Measurements from ENCODE around the gene CFAP90. TPM values are rescaled to one million over a fixed set of nuclear protein-coding genes. Genes with fewer than 3 reads are reported as not detected.

Gene CFAP90
- total and polyA plus RNA-seq, 7 donors, result 0.04 to 0.81 TPM; not detected in 5

- intact Hi-C loops (cut with DNase I), result no loop called here
- Histone ChIP-seq H3K9me3 (no peaks in the 10 kb centered on the region), H3K4me3 (no peak overlapping the region), H3K27me3 (no peaks in the 10 kb centered on the region), H3K4me1 (peaks cover 0 to 6% (median 0%) of the 10 kb centered on the region in 4 donors), H3K36me3 (no peaks in the 10 kb centered on the region), H3K27ac (no peak overlapping the region)
- DNase-seq, result no peak
- TF ChIP-seq EP300 (IDR thresholded peaks at IDR 0.05) (no peak), POLR2A (IDR thresholded peaks at IDR 0.05) (no peak)
- 78 to 82% methylated on average over 14 of the region's 14 CpGs for WGBS, 2 donors
Observed at GRCh38 chr5:7801891-7802614, 48.9 kb downstream of the CFAP90 start.

- no peak overlapping the region for H3K27ac ChIP-seq
- TF ChIP-seq POLR2AphosphoS5 (IDR thresholded peaks at IDR 0.05) (no peak), EP300 (IDR thresholded peaks at IDR 0.05) (no peak), POLR2A (IDR thresholded peaks at IDR 0.05) (no peak)
- H3K9me3 ChIP-seq, result no peaks in the 10 kb centered on the region
- no peaks in the 10 kb centered on the region for H3K4me1 ChIP-seq
- intact Hi-C loops (cut with DNase I), result no loop called here
- no peak overlapping the region for H3K4me3 ChIP-seq
- DNase-seq, result no peak
- H3K36me3 ChIP-seq, result no peaks in the 10 kb centered on the region
- no peaks in the 10 kb centered on the region for H3K27me3 ChIP-seq
- WGBS, 2 donors, result 53 to 89% methylated on average over 3 of the region's 3 CpGs
Observed at GRCh38 chr5:7795306-7795705, 55.6 kb downstream of the CFAP90 start.

GRCh38 chr5:7794823-7795222 lies 56.1 kb downstream of the CFAP90 start:
- Histone ChIP-seq H3K27me3 (no peaks in the 10 kb centered on the region), H3K9me3 (no peaks in the 10 kb centered on the region), H3K36me3 (no peaks in the 10 kb centered on the region), H3K4me1 (no peaks in the 10 kb centered on the region), H3K27ac (no peak overlapping the region), H3K4me3 (no peak overlapping the region)
- TF ChIP-seq POLR2AphosphoS5 (IDR thresholded peaks at IDR 0.05), result no peak
- intact Hi-C loops (cut with DNase I), result no loop called here
- WGBS, 2 donors, result 36 to 61% methylated on average over 1 of the region's 1 CpG
- no peak for DNase-seq

- TF ChIP-seq POLR2A (IDR thresholded peaks at IDR 0.05), result no peak
- TF ChIP-seq EP300 (IDR thresholded peaks at IDR 0.05), result no peak
- no peak for TF ChIP-seq POLR2AphosphoS5 (IDR thresholded peaks at IDR 0.05)
- TF ChIP-seq CTCF (IDR thresholded peaks at IDR 0.05), result no peak
- WGBS, 2 donors, result 39 to 50% methylated on average over 5 of the region's 5 CpGs
- H3K9me3 ChIP-seq, result no peaks in the 10 kb centered on the region
Observed at GRCh38 chr5:7794311-7794710, 56.6 kb downstream of the CFAP90 start.

GRCh38 chr5:7793895-7794294 lies 57.0 kb downstream of the CFAP90 start:
- TF ChIP-seq POLR2AphosphoS5 (IDR thresholded peaks at IDR 0.05) (no peak), CTCF (IDR thresholded peaks at IDR 0.05) (no peak), POLR2A (IDR thresholded peaks at IDR 0.05) (no peak), EP300 (IDR thresholded peaks at IDR 0.05) (no peak)
- intact Hi-C loops (cut with DNase I), result no loop called here

More at GRCh38 chr5:7794311-7794710, 56.6 kb downstream of the CFAP90 start:
- no peaks in the 10 kb centered on the region for H3K4me1 ChIP-seq
- no peaks in the 10 kb centered on the region for H3K36me3 ChIP-seq
- no peak overlapping the region for H3K27ac ChIP-seq
- no peaks in the 10 kb centered on the region for H3K27me3 ChIP-seq
- no peak for DNase-seq
- no peak overlapping the region for H3K4me3 ChIP-seq
- intact Hi-C loops (cut with DNase I), result no loop called here

GRCh38 chr5:7789567-7789966 lies 61.4 kb downstream of the CFAP90 start:
- no peaks in the 10 kb centered on the region for H3K9me3 ChIP-seq
- no peaks in the 10 kb centered on the region for H3K27me3 ChIP-seq
- 93% methylated on average over 7 of the region's 7 CpGs for WGBS, 2 donors
- H3K27ac ChIP-seq, result no peak overlapping the region
- no peaks in the 10 kb centered on the region for H3K36me3 ChIP-seq
- TF ChIP-seq POLR2AphosphoS5 (IDR thresholded peaks at IDR 0.05), result no peak
- TF ChIP-seq EP300 (IDR thresholded peaks at IDR 0.05), result no peak
- TF ChIP-seq POLR2A (IDR thresholded peaks at IDR 0.05), result no peak
- TF ChIP-seq CTCF (IDR thresholded peaks at IDR 0.05), result no peak
- H3K4me1 ChIP-seq, result no peaks in the 10 kb centered on the region
- no peak overlapping the region for H3K4me3 ChIP-seq
- intact Hi-C loops (cut with DNase I), result no loop called here
- DNase-seq, result no peak

More at GRCh38 chr5:7793895-7794294, 57.0 kb downstream of the CFAP90 start:
- WGBS, 2 donors, result 75 to 81% methylated on average over 5 of the region's 5 CpGs
- DNase-seq, result no peak
- no peak overlapping the region for H3K4me3 ChIP-seq
- H3K27ac ChIP-seq, result no peak overlapping the region
- no peaks in the 10 kb centered on the region for H3K4me1 ChIP-seq
- no peaks in the 10 kb centered on the region for H3K27me3 ChIP-seq
- H3K36me3 ChIP-seq, result no peaks in the 10 kb centered on the region
- H3K9me3 ChIP-seq, result no peaks in the 10 kb centered on the region

Measured in sigmoid colon (tissue), 7 donors.